SH-SY5Y (cell line): Measurements from ENCODE around the gene CCNY.

Experiments used
- GATA2 ChIP-seq: IDR thresholded peaks from 2 replicates; pipeline ENCODE4 v1.6.1; 2011; ENCODE audit warnings: mild to moderate bottlenecking, low read depth, low read length
- GATA3 ChIP-seq: IDR thresholded peaks from 2 replicates; pipeline ENCODE4 v1.6.1; 2011; ENCODE audit warnings: low read depth, mild to moderate bottlenecking, low read length, moderate library complexity

GRCh38 chr10:35347899-35348608 is 11.7 kb downstream of the CCNY start:
- TF ChIP-seq GATA2 = no peak
- no peak for TF ChIP-seq GATA3
